Cortex of kidney (tissue), 1 donor: ENCODE data around the gene CPD.
"Not testable (repeated sequence)": the region's sequence is repeated elsewhere in the genome, so short reads cannot be mapped to it uniquely, and the experiment has no call there.

Source experiments
- DNase-seq: peaks from one replicate; lab custom pipeline; 2025; lab: John Stamatoyannopoulos, UW

Gene CPD

GRCh38 chr17:30378825-30379302 is at the start of gene CPD:
TSS of gene CPD (plus strand) at chr17:30378927. CDS start at chr17:30378981, 54 bp downstream.
- DNase-seq, result no peak

GRCh38 chr17:30332057-30332542 is 46.6 kb upstream of the CPD start:
- DNase-seq, result no peak

GRCh38 chr17:30333503-30334360 is 45.0 kb upstream of the CPD start, which contains the start of gene TMIGD1:
TSS of gene TMIGD1 (minus strand) at chr17:30334057. CDS start at chr17:30332133, 1,924 bp downstream.
- no peak for DNase-seq

GRCh38 chr17:30334421-30334820 is 44.3 kb upstream of the CPD start:
- no peak for DNase-seq

GRCh38 chr17:30336369-30337171 is 42.2 kb upstream of the CPD start:
- no peak for DNase-seq

- no peak for DNase-seq
Observed at GRCh38 chr17:30337393-30337999, 41.2 kb upstream of the CPD start.

- no peak for DNase-seq
Observed at GRCh38 chr17:30339086-30339485, 39.6 kb upstream of the CPD start.

GRCh38 chr17:30340801-30341356 is 37.8 kb upstream of the CPD start:
- DNase-seq, result no peak

GRCh38 chr17:30341703-30342249 is 37.0 kb upstream of the CPD start:
- DNase-seq, result no peak

- DNase-seq, result not testable (repeated sequence)
Observed at GRCh38 chr17:30343244-30343643, 35.5 kb upstream of the CPD start.

GRCh38 chr17:30343796-30344195 is 34.9 kb upstream of the CPD start:
- no peak for DNase-seq

- no peak for DNase-seq
Observed at GRCh38 chr17:30344283-30345088, 34.2 kb upstream of the CPD start.

- DNase-seq, result no peak
Observed at GRCh38 chr17:30345089-30345433, 33.7 kb upstream of the CPD start.

- no peak for DNase-seq
Observed at GRCh38 chr17:30345527-30346075, 33.1 kb upstream of the CPD start.

- DNase-seq, result no peak
Observed at GRCh38 chr17:30346221-30346795, 32.4 kb upstream of the CPD start.

- DNase-seq, result no peak
Observed at GRCh38 chr17:30347488-30347887, 31.2 kb upstream of the CPD start.

GRCh38 chr17:30349252-30349651 is 29.5 kb upstream of the CPD start:
- DNase-seq, result no peak

- not testable (repeated sequence) for DNase-seq
Observed at GRCh38 chr17:30351263-30351662, 27.5 kb upstream of the CPD start.

- DNase-seq, result no peak
Observed at GRCh38 chr17:30351735-30352134, 27.0 kb upstream of the CPD start.

- DNase-seq, result no peak
Observed at GRCh38 chr17:30352240-30352814, 26.4 kb upstream of the CPD start.
